Suprapubic skin (tissue), 4 donors: ENCODE data around the gene PHLDA3.

Experiments used
- EP300 ChIP-seq: sonication (generic); formaldehyde crosslinking; IDR thresholded peaks from one replicate; pipeline ENCODE4 v1.6.1; 2017; ENCODE audit warnings: antibody characterized with exemption
- POLR2A ChIP-seq, 2 donors: fragments of 450-650 bp; IDR thresholded peaks; one replicate each; pipeline ENCODE4 v1.6.1; 2017; ENCODE audit warnings: antibody characterized with exemption in 2 of 2, mild to moderate bottlenecking in 2 of 2, moderate library complexity in 2 of 2
- POLR2AphosphoS5 ChIP-seq, 3 donors: sonication (generic); formaldehyde crosslinking; IDR thresholded peaks; one replicate each; pipeline ENCODE4 v1.6.1; 2017; ENCODE audit warnings: antibody characterized with exemption in 3 of 3
- TF ChIP-seq, protein P1 (sequence below), 2 donors: fragments of 200-600 bp in 1 of 2; fragments of 450-650 bp in 1 of 2; sonication (generic) in 1 of 2; IDR thresholded peaks; one replicate each; pipeline ENCODE4 v1.5.1; 2016 to 2019; ENCODE audit warnings: antibody characterized with exemption in 2 of 2, mild to moderate bottlenecking in 1 of 2, moderate library complexity in 1 of 2

- TF ChIP-seq, protein P1, sequence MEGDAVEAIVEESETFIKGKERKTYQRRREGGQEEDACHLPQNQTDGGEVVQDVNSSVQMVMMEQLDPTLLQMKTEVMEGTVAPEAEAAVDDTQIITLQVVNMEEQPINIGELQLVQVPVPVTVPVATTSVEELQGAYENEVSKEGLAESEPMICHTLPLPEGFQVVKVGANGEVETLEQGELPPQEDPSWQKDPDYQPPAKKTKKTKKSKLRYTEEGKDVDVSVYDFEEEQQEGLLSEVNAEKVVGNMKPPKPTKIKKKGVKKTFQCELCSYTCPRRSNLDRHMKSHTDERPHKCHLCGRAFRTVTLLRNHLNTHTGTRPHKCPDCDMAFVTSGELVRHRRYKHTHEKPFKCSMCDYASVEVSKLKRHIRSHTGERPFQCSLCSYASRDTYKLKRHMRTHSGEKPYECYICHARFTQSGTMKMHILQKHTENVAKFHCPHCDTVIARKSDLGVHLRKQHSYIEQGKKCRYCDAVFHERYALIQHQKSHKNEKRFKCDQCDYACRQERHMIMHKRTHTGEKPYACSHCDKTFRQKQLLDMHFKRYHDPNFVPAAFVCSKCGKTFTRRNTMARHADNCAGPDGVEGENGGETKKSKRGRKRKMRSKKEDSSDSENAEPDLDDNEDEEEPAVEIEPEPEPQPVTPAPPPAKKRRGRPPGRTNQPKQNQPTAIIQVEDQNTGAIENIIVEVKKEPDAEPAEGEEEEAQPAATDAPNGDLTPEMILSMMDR (IDR thresholded peaks at IDR 0.05) = no peak
- no peak for TF ChIP-seq POLR2A (IDR thresholded peaks at IDR 0.05)
- TF ChIP-seq EP300 = no peak
- no peak for TF ChIP-seq POLR2AphosphoS5 (IDR thresholded peaks at IDR 0.05)
These were observed 30.2 kb upstream of the PHLDA3 start for GRCh38 chr1:201499191-201499590.
